HCT116 (cell line): ENCODE measurements around the gene OSBPL8.

Experiments used
- ATF3 ChIP-seq: IDR thresholded peaks from 2 replicates; pipeline ENCODE4 v1.6.1; 2012
- CTCF ChIP-seq, 3 experiments: fragments of 200-600 bp in 1 of 3; sonication (generic) in 1 of 3; IDR thresholded peaks in 2 of 3; conservative IDR thresholded peaks in 1 of 3; 2 replicates each; pipeline ENCODE4 v1.5.1; 2012 to 2017; ENCODE audit warnings: low read depth in 2 of 3, low read length in 2 of 3, antibody characterized with exemption in 1 of 3, borderline replicate concordance in 1 of 3, control low read depth in 1 of 3, mild to moderate bottlenecking in 1 of 3, mixed read lengths in 1 of 3, mixed run types in 1 of 3, moderate library complexity in 1 of 3; ENCODE audit not compliant: insufficient read depth in 1 of 3
- EZH2 ChIP-seq: fragments of 200-600 bp; sonication (generic); IDR thresholded peaks from 2 replicates; pipeline ENCODE4 v1.6.1; 2017; ENCODE audit warnings: antibody characterized with exemption, mixed run types
- FOSL1 ChIP-seq: IDR thresholded peaks from 2 replicates; pipeline ENCODE4 v1.6.1; 2012; ENCODE audit warnings: low read depth
- MAX ChIP-seq: IDR thresholded peaks from 2 replicates; pipeline ENCODE4 v1.6.1; 2012
- POLR2A ChIP-seq: IDR thresholded peaks from 2 replicates; pipeline ENCODE4 v1.7.0; 2011; ENCODE audit warnings: borderline replicate concordance; ENCODE audit not compliant: insufficient read depth, insufficient read length; ENCODE audit errors: extremely low read depth
- POLR2AphosphoS5 ChIP-seq: IDR thresholded peaks from 2 replicates; pipeline ENCODE4 v1.6.1; 2011; ENCODE audit warnings: mild to moderate bottlenecking, low read depth, low read length, moderate library complexity
- RAD21 ChIP-seq: IDR thresholded peaks from 2 replicates; pipeline ENCODE4 v1.6.1; 2012; ENCODE audit warnings: low read depth, mild to moderate bottlenecking
- SIN3A ChIP-seq: IDR thresholded peaks from 2 replicates; pipeline ENCODE4 v1.6.1; 2012; ENCODE audit warnings: low read depth
- SP1 ChIP-seq: IDR thresholded peaks from 2 replicates; pipeline ENCODE4 v1.6.1; 2012; ENCODE audit warnings: low read depth
- TCF7L2 ChIP-seq: IDR thresholded peaks from 2 replicates; pipeline ENCODE4 v1.7.0; 2011; ENCODE audit warnings: borderline replicate concordance, inconsistent platforms; ENCODE audit not compliant: insufficient read depth, insufficient read length; ENCODE audit errors: extremely low read depth
- ZNF274 ChIP-seq: fragments of 200-500 bp; sonication (Bioruptor generic); IDR thresholded peaks from 2 replicates; pipeline ENCODE4 v1.6.1; 2014; ENCODE audit warnings: mild to moderate bottlenecking, low read depth, low read length, inconsistent platforms

GRCh38 chr12:76346236-76346635 is 213.3 kb downstream of the OSBPL8 start:
- TF ChIP-seq CTCF (IDR thresholded peaks at IDR 0.05 in 2 of 3, conservative IDR thresholded peaks at IDR 0.05 in 1 of 3; ENCODE audit: borderline replicate concordance in 1 of 3, insufficient read depth in 1 of 3, low read depth in 2 of 3, low read length in 2 of 3) (no peak), FOSL1 (no peak), POLR2A (no peak), ZNF274 (no peak), RAD21 (no peak), EZH2 (no peak), TCF7L2 (no peak), MAX (no peak), SP1 (no peak), POLR2AphosphoS5 (no peak), ATF3 (no peak), SIN3A (no peak)
